ENCODE results near the gene DENND6B.

DNA sequence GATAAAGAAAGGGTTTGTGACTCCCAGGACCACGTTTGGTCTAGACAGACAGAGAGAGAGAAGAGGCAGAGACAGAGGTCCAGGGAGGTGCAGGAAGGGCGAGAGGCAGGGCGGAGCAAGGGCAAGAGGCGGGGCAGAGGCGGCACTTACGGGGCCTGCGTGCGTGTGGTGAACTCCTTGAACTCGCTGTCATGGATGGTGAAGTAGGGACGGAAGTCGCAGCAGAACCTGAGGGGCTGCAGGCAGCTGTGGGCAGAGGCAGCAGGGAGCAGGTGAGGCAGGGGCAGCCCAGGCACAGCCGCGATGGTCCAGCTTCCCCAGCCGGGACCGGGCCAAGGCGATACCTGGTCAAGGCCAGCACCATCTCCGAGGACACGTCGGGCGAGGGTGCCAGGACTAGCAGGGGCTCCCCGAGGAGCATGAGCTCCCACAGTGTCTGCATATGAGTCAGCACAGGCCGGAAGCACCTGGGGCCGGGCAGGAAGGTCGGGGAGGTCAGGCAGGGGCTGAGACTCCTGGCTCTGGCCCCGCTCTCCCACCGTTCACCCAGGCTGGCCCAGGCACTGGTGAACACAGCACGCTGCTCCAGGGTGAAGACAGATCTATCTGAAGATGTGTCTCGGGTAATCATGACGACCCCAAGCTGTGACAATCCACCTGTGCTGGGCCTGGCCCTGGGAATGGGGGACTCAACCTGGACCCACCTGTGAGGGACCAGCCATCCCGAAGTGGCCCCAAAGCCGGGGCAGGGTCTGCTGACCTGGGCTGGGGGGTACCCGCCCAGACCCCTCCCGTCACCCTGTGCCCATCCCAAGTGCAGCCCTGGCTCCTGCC is 12.1 kb downstream of the DENND6B start:
- TF ChIP-seq POLR2A (IDR thresholded peaks at IDR 0.05; ENCODE audit: borderline replicate concordance, extremely low read depth, insufficient read depth, insufficient read length) (no peak), POLR2AphosphoS5 (IDR thresholded peaks at IDR 0.05; ENCODE audit: low read depth, low read length) (no peak), ZNF274 (IDR thresholded peaks at IDR 0.05; ENCODE audit: low read depth, low read length) (no peak), CEBPB (IDR thresholded peaks at IDR 0.05; ENCODE audit: low read depth) (no peak)
- TF ChIP-seq, protein P1, sequence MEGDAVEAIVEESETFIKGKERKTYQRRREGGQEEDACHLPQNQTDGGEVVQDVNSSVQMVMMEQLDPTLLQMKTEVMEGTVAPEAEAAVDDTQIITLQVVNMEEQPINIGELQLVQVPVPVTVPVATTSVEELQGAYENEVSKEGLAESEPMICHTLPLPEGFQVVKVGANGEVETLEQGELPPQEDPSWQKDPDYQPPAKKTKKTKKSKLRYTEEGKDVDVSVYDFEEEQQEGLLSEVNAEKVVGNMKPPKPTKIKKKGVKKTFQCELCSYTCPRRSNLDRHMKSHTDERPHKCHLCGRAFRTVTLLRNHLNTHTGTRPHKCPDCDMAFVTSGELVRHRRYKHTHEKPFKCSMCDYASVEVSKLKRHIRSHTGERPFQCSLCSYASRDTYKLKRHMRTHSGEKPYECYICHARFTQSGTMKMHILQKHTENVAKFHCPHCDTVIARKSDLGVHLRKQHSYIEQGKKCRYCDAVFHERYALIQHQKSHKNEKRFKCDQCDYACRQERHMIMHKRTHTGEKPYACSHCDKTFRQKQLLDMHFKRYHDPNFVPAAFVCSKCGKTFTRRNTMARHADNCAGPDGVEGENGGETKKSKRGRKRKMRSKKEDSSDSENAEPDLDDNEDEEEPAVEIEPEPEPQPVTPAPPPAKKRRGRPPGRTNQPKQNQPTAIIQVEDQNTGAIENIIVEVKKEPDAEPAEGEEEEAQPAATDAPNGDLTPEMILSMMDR (IDR thresholded peaks at IDR 0.05 in 2 of 3, conservative IDR thresholded peaks at IDR 0.05 in 1 of 3; ENCODE audit: borderline replicate concordance in 1 of 3, insufficient read depth in 1 of 3, low read depth in 2 of 3, low read length in 2 of 3), result no peak
